Activated effector memory CD4-positive, alpha-beta T cell treated with anti-CD3 and anti-CD28 coated beads, Interleukin-2, amount 50 U/mL, for 16 hours (primary cell): Measurements from ENCODE around the gene CETP.
A peak's percentile ranks its signal among the peaks of the same experiment; 100 is the strongest.

Source experiments
- DNase-seq: peaks from one replicate; pipeline ENCODE4 v3.0.0-alpha.2; 2020

Gene CETP

DNA sequence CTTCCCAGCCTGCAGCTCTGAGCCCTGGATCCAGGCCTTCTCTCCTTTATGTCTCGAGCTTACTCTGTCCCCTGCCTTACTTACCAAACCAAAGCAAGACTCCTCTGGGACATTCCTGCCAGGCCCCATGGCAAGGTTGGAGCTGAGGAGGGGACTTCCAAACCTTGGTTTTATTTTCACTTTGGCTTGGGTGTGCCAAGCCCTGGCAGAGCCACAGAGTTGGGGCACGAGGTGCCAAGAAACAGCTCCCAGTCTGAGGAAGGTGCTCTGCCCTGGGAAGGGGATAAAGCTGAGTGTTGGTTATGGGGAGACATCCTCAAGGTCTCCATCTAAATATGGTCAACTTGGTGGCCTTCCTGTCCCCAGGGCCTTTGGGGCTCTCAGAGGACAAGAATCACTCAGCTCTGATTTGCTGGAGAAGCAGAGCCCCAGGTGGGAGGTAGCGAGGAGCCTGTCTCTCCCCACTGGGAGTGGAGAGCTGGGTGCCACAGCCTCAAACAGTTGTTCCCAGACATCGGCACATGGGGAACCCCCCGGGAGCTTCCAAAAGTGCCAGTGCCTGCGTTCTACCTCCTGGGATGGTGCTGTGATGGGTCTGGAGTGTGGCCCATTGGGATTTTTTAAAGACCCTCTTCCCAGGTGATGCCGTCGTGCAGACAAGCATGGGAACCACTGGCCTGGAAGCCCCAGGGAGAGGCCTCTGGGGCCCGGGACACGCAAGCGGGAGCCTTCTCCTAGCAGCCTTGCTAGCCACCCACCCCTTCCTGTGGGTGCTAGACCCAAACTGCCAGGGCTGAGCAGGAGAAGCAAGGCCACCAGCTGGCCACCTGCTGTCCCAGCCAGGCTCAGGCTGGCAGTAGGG lies 37.9 kb downstream of the CETP start:
- DNase-seq = peak; percentile 84

DNA sequence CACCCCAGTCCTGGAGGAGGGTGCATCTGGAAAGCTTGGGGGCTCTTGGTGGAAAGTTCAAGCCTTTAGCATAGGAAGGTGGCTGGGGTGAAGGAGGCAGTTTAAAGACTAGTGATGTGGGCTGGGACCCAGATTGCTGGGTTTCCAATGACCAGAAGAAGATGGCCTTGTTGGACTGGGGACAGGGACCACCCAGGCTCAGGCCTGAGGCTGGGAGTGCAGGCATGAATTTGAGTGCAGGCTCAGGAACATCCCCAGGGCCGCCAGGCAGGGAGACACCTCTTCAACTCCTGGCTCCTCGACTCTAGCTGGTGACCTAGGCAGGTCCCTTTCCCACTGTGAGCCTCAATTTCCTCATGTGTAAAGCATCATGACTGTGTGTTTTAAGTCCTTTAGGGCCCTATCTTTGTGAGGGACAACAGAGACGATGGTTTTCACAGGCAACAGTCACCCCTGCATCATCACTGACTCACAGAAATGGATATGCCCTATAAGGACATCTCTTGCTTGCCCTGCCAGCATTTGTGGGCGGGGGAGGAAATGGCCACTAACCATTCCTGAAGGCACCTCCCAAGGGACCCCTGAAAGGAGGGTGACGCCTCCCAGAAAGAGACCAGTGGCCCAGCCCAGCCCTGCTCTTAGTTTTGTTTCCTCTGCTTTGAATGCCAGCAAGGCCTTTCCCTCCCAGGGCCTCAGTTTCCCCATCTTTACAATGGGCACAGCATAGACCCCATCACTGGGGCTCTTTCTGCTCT lies 38.7 kb downstream of the CETP start:
- DNase-seq = peak; percentile 73

DNA sequence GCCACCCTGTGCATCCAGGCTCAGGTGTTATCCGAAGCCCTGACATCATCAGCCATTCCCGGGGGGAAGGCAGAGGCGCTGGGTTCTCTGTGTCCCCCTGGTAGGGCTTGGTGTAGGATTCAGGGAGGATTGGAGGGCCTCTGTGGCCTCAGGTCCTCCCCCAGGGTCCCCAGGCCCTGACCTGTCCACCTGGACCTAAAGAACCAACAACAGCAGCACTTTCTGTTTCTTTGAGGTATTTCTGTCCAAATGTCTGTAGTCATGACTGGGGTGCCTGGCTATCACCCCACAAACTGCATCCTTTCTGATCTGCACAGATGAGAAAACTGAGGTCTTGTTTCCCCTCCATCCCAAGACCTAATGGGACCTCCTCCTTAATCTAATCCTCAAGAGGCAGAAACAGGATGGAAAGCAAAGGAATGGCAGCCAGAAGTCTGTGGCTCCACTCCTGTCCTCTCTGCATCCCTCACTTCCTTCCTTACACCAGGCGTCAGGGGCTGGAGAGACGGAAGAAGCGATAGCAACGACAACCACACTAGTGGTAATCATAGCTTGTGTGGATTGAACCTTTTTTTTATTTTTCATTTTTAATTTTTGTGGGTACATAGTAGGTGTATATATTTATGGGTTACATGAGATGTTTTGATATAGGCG lies 39.4 kb downstream of the CETP start:
- peak; percentile 61 for DNase-seq

GRCh38 chr16:57003439-57004386 lies 42.0 kb downstream of the CETP start:
- DNase-seq = peak; percentile 42

GRCh38 chr16:57004387-57005250 lies 42.9 kb downstream of the CETP start:
- DNase-seq = peak; percentile 55

DNA sequence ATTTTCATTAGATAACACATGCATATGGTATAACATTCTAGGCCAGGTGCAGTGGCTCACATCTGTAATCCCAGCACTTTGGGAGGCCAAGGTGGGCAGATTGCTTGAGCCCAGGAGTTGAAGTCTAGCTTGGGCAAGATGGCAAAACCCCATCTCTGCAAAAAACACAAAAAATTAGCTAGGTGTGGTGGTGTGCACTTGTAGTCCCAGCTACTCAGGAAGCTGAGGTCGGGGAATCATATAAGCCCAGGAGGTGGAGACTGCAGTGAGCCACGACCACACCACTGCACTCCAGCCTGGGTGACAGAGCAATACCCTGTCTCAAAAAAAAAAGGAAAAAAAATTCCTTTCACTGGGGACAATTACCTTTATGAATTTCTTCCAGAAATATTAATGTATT lies 43.8 kb downstream of the CETP start:
- DNase-seq = peak; percentile 62

- peak; percentile 43 for DNase-seq
Measured at GRCh38 chr16:57007050-57007449, 45.3 kb downstream of the CETP start.

GRCh38 chr16:57007530-57007929 lies 45.8 kb downstream of the CETP start:
- peak; percentile 42 for DNase-seq

GRCh38 chr16:57008440-57008839 lies 46.7 kb downstream of the CETP start:
- no peak for DNase-seq

DNA sequence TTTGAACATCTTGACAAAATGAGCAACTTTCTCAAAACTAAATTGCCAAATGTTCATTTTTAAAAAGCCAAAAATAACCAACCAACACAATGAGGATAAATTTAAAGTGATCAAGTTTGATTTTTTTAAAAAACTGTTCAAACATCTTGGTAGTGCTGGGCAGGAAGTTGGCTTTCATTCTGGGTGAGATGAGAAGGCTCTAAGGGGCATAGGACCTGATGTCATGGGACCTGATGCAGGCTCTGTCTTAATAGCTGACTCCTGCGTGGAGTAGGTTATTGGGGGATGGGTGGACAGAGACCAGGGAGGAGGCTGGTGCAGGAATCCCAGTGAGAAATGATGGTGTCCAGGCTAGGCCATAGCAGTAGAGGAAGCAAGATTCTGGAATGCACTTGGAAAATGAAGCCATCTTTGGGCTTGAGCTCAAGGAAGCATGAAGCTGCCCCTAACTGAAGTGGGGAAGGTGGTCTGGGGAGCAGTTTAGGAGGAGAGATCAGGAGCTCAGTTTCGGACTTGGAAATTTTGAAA lies 48.0 kb downstream of the CETP start:
- peak; percentile 61 for DNase-seq

DNA sequence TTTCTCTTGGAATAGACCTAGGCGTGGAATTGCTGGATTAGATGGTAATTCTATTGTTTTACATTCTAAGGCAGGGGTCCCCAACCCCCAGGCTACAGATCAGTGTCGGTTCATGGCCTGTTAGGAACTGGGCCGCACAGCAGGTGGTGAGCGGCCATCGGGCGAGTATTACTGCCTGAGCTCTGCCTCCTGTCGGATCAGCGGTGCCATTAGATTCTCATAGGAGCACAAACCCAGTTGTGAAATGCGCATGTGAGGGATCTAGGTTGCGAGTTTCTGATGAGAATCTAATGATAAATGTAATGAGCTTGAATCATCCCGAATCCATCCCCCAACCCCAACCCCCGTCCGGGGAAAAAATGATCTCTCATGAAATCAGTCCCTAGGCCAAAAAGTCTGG lies 50.6 kb downstream of the CETP start:
- peak; percentile 47 for DNase-seq

DNA sequence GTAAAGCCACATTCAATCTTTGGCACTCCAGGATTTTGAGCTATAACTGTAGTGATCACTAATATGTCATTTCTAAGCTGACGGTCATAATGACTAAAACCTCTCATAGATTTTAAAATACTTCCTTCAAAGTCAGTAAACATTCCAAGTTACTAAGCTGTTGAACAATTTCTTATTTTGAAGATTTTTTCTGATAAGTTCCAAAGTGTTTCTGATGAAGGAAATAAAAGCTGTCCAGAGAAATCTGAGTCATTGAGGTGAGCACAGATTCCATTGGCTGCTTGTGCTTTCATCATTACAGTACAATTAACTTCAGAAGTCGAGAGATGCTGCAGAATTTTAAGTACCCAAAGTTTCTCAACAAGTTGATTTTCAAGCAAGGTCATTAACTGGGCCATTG lies 51.5 kb downstream of the CETP start:
- peak; percentile 33 for DNase-seq

DNA sequence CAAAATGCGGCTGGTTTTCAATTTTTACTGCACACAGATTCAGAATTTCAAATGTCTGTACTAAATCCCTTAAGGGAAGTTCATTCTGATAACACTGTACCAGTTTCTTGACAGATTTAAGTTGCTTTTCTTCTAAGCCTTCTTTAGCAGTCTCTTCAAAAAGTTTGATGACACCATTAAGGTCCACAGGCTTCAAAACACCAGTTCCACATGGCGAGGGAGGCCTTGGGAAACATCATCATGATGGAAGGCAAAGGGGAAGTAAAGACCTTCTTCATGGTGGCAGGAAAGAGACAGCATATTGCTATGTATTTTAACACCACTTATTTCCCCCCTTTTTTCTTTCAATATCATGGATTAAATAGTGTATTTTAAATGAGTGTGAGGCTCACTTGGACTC lies 52.2 kb downstream of the CETP start:
- DNase-seq = peak; percentile 64

DNA sequence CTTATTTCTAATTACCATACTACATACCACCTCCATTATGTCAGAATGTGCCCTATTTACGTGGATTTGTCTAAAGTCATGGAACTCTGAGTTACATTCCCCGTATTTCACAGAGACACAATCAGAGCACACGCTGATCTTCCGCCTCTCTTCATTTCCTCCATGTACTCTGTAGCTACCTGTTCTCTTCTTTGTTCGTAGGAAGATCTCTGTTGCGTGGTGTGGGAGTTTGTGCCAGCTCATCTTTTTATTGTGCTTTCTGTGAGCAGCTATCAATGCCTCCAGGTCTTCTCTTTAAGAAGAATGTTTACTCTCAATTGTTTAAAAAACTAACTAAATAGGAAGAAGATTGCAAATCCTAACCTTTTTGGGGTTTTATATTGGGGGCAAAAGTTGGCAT lies 54.6 kb downstream of the CETP start:
- DNase-seq = peak; percentile 67

GRCh38 chr16:57016831-57017230 lies 55.1 kb downstream of the CETP start:
- peak; percentile 53 for DNase-seq

- DNase-seq = peak; percentile 34
Measured at GRCh38 chr16:57017251-57017650, 55.5 kb downstream of the CETP start.

DNA sequence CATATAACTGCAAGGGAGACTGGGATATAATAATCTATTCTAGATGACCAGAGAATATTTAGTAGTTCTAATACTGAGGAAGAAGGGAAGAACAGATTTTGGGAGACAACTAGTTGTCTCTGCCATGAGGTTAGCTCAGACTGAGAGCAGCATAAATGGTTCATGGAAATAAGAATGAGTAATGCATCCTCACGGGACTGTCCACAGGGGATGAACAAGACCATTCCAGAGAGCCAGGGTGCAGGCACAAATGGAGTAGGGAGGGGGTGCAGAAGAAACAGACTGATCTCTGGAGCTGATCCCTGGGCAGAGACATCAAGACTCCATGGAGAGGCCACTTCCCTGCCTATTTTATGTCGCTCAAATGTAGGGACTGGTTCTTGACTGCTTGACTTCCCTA lies 58.0 kb downstream of the CETP start:
- DNase-seq = peak; percentile 16

DNA sequence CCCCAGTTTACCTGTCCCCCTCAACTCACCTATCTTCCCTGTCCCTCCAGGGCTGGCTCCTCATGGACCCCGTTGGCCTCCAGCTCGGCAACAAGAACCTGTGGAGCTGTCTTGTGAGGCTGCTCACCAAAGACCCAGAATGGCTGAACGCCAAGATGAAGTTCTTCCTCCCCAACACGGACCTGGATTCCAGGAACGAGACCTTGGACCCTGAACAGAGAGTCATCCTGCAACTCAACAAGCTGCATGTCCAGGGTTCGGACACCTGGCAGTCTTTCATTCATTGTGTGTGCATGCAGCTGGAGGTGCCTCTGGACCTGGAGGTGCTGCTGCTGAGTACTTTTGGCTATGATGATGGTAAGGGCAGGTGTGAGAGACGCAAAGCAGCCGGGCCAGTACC lies 58.9 kb downstream of the CETP start:
- DNase-seq = peak; percentile 50

DNA sequence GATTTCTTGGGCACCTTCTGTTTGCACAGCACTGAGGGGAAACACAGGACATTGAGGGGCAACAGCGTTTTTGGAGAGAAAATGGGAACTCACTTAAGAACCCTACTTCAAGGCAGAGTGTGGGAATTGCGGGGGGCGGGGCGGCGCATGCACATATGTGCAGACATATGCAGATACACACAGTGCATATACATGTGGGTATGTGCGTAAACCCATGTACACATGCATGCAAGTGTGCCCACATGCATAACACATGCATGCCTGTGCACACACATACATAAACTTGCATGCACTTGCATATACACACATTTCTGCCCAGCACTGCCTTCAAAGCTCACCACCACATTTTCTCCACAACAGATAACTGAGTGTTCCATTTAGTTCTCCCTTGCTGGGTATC lies 60.0 kb downstream of the CETP start:
- DNase-seq = peak; percentile 58

GRCh38 chr16:57022445-57022844 lies 60.7 kb downstream of the CETP start:
- peak; percentile 62 for DNase-seq
